Testis (tissue), 2 donors: ENCODE results near the gene WDR74.

Experiments used
- POLR2A ChIP-seq: fragments of 450-650 bp; IDR thresholded peaks from one replicate; pipeline ENCODE4 v1.6.1; 2017; ENCODE audit warnings: antibody characterized with exemption, mild to moderate bottlenecking, moderate library complexity
- TF ChIP-seq, protein P1 (sequence below), 3 experiments: fragments of 450-650 bp in 2 of 3; fragments of 200-600 bp in 1 of 3; sonication (generic) in 1 of 3; IDR thresholded peaks; one replicate each; pipeline ENCODE4 v1.5.1; 2016 to 2019; ENCODE audit warnings: antibody characterized with exemption in 3 of 3, mild to moderate bottlenecking in 2 of 3, moderate library complexity in 1 of 3

DNA sequence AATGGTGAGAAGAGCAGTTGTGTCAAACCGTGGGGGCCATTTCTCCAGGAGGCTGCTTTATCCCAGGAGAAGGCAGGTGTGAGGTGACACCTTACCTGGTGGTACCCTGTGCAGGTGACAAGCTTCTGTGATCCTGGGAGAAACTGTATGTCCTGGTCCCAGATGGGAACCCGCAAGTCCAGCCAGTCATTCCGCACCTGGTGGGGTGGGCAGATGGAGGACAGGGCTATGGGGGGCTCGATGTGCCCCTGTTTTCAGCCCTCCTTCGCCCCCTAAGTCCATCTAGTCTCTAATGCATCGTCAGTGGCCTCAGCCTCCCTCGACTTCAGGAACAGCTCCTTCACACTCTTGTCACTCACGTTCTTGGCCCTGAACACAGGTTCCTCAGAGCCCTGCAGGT, 4.1 kb downstream of the WDR74 start:
- TF ChIP-seq, protein P1, sequence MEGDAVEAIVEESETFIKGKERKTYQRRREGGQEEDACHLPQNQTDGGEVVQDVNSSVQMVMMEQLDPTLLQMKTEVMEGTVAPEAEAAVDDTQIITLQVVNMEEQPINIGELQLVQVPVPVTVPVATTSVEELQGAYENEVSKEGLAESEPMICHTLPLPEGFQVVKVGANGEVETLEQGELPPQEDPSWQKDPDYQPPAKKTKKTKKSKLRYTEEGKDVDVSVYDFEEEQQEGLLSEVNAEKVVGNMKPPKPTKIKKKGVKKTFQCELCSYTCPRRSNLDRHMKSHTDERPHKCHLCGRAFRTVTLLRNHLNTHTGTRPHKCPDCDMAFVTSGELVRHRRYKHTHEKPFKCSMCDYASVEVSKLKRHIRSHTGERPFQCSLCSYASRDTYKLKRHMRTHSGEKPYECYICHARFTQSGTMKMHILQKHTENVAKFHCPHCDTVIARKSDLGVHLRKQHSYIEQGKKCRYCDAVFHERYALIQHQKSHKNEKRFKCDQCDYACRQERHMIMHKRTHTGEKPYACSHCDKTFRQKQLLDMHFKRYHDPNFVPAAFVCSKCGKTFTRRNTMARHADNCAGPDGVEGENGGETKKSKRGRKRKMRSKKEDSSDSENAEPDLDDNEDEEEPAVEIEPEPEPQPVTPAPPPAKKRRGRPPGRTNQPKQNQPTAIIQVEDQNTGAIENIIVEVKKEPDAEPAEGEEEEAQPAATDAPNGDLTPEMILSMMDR (IDR thresholded peaks at IDR 0.05): no peak
- TF ChIP-seq POLR2A: no peak
